B cell (primary cell): ENCODE data around the gene OTUD6A. TPM values are rescaled to one million over a fixed set of nuclear protein-coding genes. Genes with fewer than 3 reads are reported as not detected.
"Not testable (repeated sequence)": the region's sequence is repeated elsewhere in the genome, so short reads cannot be mapped to it uniquely, and the experiment has no call there.

Experiments
- ATAC-seq: fragments of 200-7000 bp; cut with Tn5 transposase; one replicate; pipeline ENCODE4 v1.10.0; 2021; ENCODE audit warnings: low read depth, mild to moderate bottlenecking, moderate number of reproducible peaks, moderate library complexity
- CTCF ChIA-PET: fragments of 350-600 bp; sonication (Branson Sonifier 250); formaldehyde crosslinking; loops from one replicate; lab custom pipeline; 2021; ENCODE audit warnings: antibody characterized with exemption, inconsistent platforms; lab: Charles Lee
- POLR2A ChIA-PET: fragments of 350-600 bp; sonication (Branson Sonifier 250); formaldehyde crosslinking; loops from one replicate; lab custom pipeline; 2021; ENCODE audit warnings: antibody characterized with exemption; lab: Charles Lee
- DNase-seq: peaks from one replicate; pipeline ENCODE4 v3.0.0; 2013
- H2AFZ ChIP-seq: 2 replicates; pipeline ENCODE4 v1.6.1; 2012; ENCODE audit warnings: mild to moderate bottlenecking, low read depth, low read length; ENCODE audit not compliant: insufficient read depth, poor library complexity, severe bottlenecking
- H3K27ac ChIP-seq, 2 donors: 1 replicate in 1 of 2; 2 replicates in 1 of 2; pipeline ENCODE4 v1.5.1; 2012 to 2013; ENCODE audit warnings: low read length in 2 of 2, mild to moderate bottlenecking in 2 of 2, moderate library complexity in 1 of 2
- H3K27me3 ChIP-seq, 4 experiments: fragments of 200-600 bp in 1 of 4; sonication (generic) in 1 of 4; replicated peaks in 1 of 4; 1 replicate in 2 of 4; 2 replicates in 2 of 4; pipeline versions ENCODE4 v1.6.1 to v1.7.0; 2013 to 2016; ENCODE audit warnings: low read length in 3 of 4, mild to moderate bottlenecking in 2 of 4, mixed read lengths in 1 of 4, moderate library complexity in 1 of 4; ENCODE audit not compliant: insufficient read depth in 4 of 4, control insufficient read depth in 3 of 4; ENCODE audit errors: control extremely low read depth in 1 of 4
- H3K36me3 ChIP-seq, 2 experiments: replicated peaks in 1 of 2; 1 replicate in 1 of 2; 2 replicates in 1 of 2; pipeline versions ENCODE4 v1.6.1 to v1.7.1; 2013; ENCODE audit warnings: low read length in 1 of 2; ENCODE audit not compliant: insufficient read depth in 2 of 2, control insufficient read depth in 1 of 2; ENCODE audit errors: control extremely low read depth in 1 of 2, extremely low read depth in 1 of 2
- H3K4me1 ChIP-seq, 2 donors: fragments of 200-600 bp in 1 of 2; sonication (generic) in 1 of 2; 1 replicate in 1 of 2; 2 replicates in 1 of 2; pipeline versions ENCODE4 v1.5.1 to v1.6.1; 2013 to 2017; ENCODE audit warnings: low read length in 2 of 2; ENCODE audit not compliant: control insufficient read depth in 2 of 2, insufficient read depth in 2 of 2
- H3K4me2 ChIP-seq: replicated peaks from 2 replicates; pipeline ENCODE3; 2012; ENCODE audit warnings: mild to moderate bottlenecking, low read depth, low read length; ENCODE audit not compliant: poor library complexity, severe bottlenecking
- H3K4me3 ChIP-seq, 5 experiments: fragments of 200-600 bp in 1 of 5; sonication (generic) in 1 of 5; 1 replicate in 3 of 5; 2 replicates in 2 of 5; pipeline versions ENCODE4 v1.5.1 to v1.7.0; 2011 to 2016; ENCODE audit warnings: low read length in 4 of 5, mild to moderate bottlenecking in 4 of 5, low read depth in 2 of 5, control low read depth in 1 of 5, moderate library complexity in 1 of 5; ENCODE audit not compliant: insufficient read depth in 1 of 5; ENCODE audit errors: control extremely low read depth in 1 of 5, extremely low read depth in 1 of 5
- H3K79me2 ChIP-seq: fragments of 200-600 bp; sonication (generic); one replicate; pipeline ENCODE4 v1.6.0; 2016; ENCODE audit warnings: low read length; ENCODE audit not compliant: control insufficient read depth, insufficient read depth
- H3K9ac ChIP-seq: fragments of 200-600 bp; sonication (generic); 2 replicates; pipeline ENCODE4 v1.6.1; 2017; ENCODE audit warnings: mild to moderate bottlenecking, low read length, moderate library complexity
- H3K9me3 ChIP-seq, 3 donors: one replicate each; pipeline versions ENCODE4 v1.6.1 to v1.7.1; 2013; ENCODE audit warnings: low read length in 2 of 3; ENCODE audit not compliant: control insufficient read depth in 2 of 3, insufficient read depth in 1 of 3; ENCODE audit errors: control extremely low read depth in 1 of 3
- H4K20me1 ChIP-seq: 2 replicates; pipeline ENCODE4 v1.6.0; 2012; ENCODE audit warnings: mild to moderate bottlenecking, low read length; ENCODE audit not compliant: insufficient read depth, control insufficient read depth, poor library complexity, severe bottlenecking
- H3K27ac Mint-ChIP-seq: one replicate; pipeline ENCODE4 v1.8.0; 2021; ENCODE audit warnings: mixed read lengths
- H3K27me3 Mint-ChIP-seq: one replicate; pipeline ENCODE4 v1.8.0; 2021; ENCODE audit warnings: mixed read lengths
- H3K4me1 Mint-ChIP-seq: one replicate; pipeline ENCODE4 v1.8.0; 2021; ENCODE audit warnings: mixed read lengths
- H3K4me3 Mint-ChIP-seq: one replicate; pipeline ENCODE4 v1.8.0; 2021; ENCODE audit warnings: mixed read lengths
- H3K9me3 Mint-ChIP-seq: one replicate; pipeline ENCODE4 v1.8.0; 2022; ENCODE audit warnings: mixed read lengths; ENCODE audit not compliant: insufficient read depth
- CTCF ChIP-seq: fragments of 200-600 bp; IDR thresholded peaks from one replicate; pipeline ENCODE4 v1.8.0; 2022; ENCODE audit warnings: antibody characterized with exemption, mild to moderate bottlenecking
- EZH2 ChIP-seq: IDR thresholded peaks from 2 replicates; pipeline ENCODE4 v1.6.1; 2012; ENCODE audit warnings: borderline replicate concordance, low read depth, mild to moderate bottlenecking, moderate library complexity, low read length; ENCODE audit not compliant: insufficient read depth, poor library complexity, severe bottlenecking
- WGBS: methylation state at CpG from one replicate; pipeline ENCODE4 v1.1.5; 2013; ENCODE audit warnings: missing lambda C conversion rate; ENCODE audit not compliant: insufficient coverage; 5-methylcytosine and 5-hydroxymethylcytosine counted together
- intact Hi-C: fragments of 100-400 bp; cut with micrococcal nuclease; formaldehyde crosslinking; loops from one replicate; pipeline ENCODE4 v1.10.0; 2022
- polyA plus RNA-seq: library from polyadenylated mRNA; depleted of rRNA; stranded (reverse); fragments of >200 nt; gene quantifications from 2 replicates; pipeline ENCODE4 v1.2.3, GENCODE V29; 2012
- total RNA-seq, 2 donors: library from RNA; stranded (reverse); fragments of 120-200 nt in 1 of 2; gene quantifications; 1 replicate in 1 of 2; 2 replicates in 1 of 2; pipeline versions ENCODE4 v1.2.3 to v1.2.4, GENCODE V29; 2013 to 2022

The OTUD6A gene
- total and polyA plus RNA-seq, 2 donors (not counting 1 experiment from before 2014, with no cell fraction given), result not detected

GRCh38 chrX:70096052-70096451, 33.8 kb downstream of the OTUD6A start:
- Mint-ChIP-seq H3K27ac (no peak overlapping the region), H3K4me3 (no peak overlapping the region), H3K9me3 (no peaks in the 10 kb centered on the region), H3K4me1 (no peaks in the 10 kb centered on the region), H3K27me3 (peaks cover 9% of the 10 kb centered on the region)
- H4K20me1 ChIP-seq, result no peaks in the 10 kb centered on the region
- DNase-seq, result no peak
- intact Hi-C loops, result loop anchor here (5.0 kb wide), 1 partner anchor 1269 kb away; the partner anchor contains the start of gene EFNB1
- H3K9me3 ChIP-seq, result no peaks in the 10 kb centered on the region
- no peak for ATAC-seq
- H2AFZ ChIP-seq, result no peak overlapping the region
- POLR2A ChIA-PET, result no interaction called here
- no peaks in the 10 kb centered on the region for H3K79me2 ChIP-seq
- CTCF ChIA-PET, result interaction anchor here (0.7 to 2.2 kb wide), 3 partner anchors 12 to 559 kb away, joined by 3 to 14 read pairs (median 5); no protein-coding TSS in a partner anchor
- no peak overlapping the region for H3K4me3 ChIP-seq
- H3K9ac ChIP-seq, result no peak overlapping the region
- no peak overlapping the region for H3K4me2 ChIP-seq
- 90% methylated on average over 2 of the region's 2 CpGs for WGBS
- peaks cover 0 to 7% (median 0%) of the 10 kb centered on the region in 4 experiments for H3K27me3 ChIP-seq
- H3K27ac ChIP-seq, result no peak overlapping the region
- H3K36me3 ChIP-seq, result no peaks in the 10 kb centered on the region
- no peaks in the 10 kb centered on the region for H3K4me1 ChIP-seq
- TF ChIP-seq CTCF (no peak), EZH2 (no peak)

GRCh38 chrX:70105229-70105628, 43.0 kb downstream of the OTUD6A start:
- no peak for DNase-seq
- no peaks in the 10 kb centered on the region for H3K79me2 ChIP-seq
- no peaks in the 10 kb centered on the region for H3K9me3 Mint-ChIP-seq
- no peaks in the 10 kb centered on the region for H3K27me3 ChIP-seq
- ChIA-PET CTCF (no interaction called here), POLR2A (no interaction called here)
- no peak overlapping the region for H3K27ac Mint-ChIP-seq
- no peak overlapping the region for H3K9ac ChIP-seq
- no peak overlapping the region for H3K4me3 Mint-ChIP-seq
- no peaks in the 10 kb centered on the region for H3K4me1 ChIP-seq
- no CpG with 5 or more reads among the region's 2 CpGs for WGBS
- no peaks in the 10 kb centered on the region for H4K20me1 ChIP-seq
- H3K4me3 ChIP-seq, result no peak overlapping the region
- H3K4me2 ChIP-seq, result no peak overlapping the region
- TF ChIP-seq EZH2 (no peak), CTCF (no peak)
- ATAC-seq, result no peak
- no peak overlapping the region for H3K27ac ChIP-seq
- no peaks in the 10 kb centered on the region for H3K36me3 ChIP-seq
- H2AFZ ChIP-seq, result no peak overlapping the region
- H3K4me1 Mint-ChIP-seq, result no peaks in the 10 kb centered on the region
- intact Hi-C loops, result no loop called here
- no peaks in the 10 kb centered on the region for H3K27me3 Mint-ChIP-seq
- no peaks in the 10 kb centered on the region for H3K9me3 ChIP-seq

GRCh38 chrX:70111436-70112026, 49.3 kb downstream of the OTUD6A start:
- POLR2A ChIA-PET, H3K9me3 Mint-ChIP-seq, H3K9me3 ChIP-seq, H3K79me2 ChIP-seq, H3K27me3 Mint-ChIP-seq, ATAC-seq, H3K27ac ChIP-seq, H3K27me3 ChIP-seq, H3K4me1 ChIP-seq, H3K9ac ChIP-seq, H3K4me1 Mint-ChIP-seq, H2AFZ ChIP-seq, H3K4me3 Mint-ChIP-seq, DNase-seq, H3K36me3 ChIP-seq, H3K4me2 ChIP-seq, CTCF ChIA-PET, H3K27ac Mint-ChIP-seq, H4K20me1 ChIP-seq, intact Hi-C loops, H3K4me3 ChIP-seq: not testable (repeated sequence)
- WGBS, result no CpG with 5 or more reads among the region's 4 CpGs
